Spleen (tissue), 11 donors: Measurements from ENCODE around the gene HOXB2. TPM values are rescaled to one million over a fixed set of nuclear protein-coding genes. Genes with fewer than 3 reads are reported as not detected.

Experiments used
- DNase-seq: peaks from one replicate; pipeline ENCODE4 v3.0.0-alpha.2; 2020
- H3K27ac ChIP-seq, 8 donors: fragments of 200-600 bp; sonication (generic) in 7 of 8; 1 replicate in 4 of 8; 2 replicates in 4 of 8; pipeline versions ENCODE4 v1.5.0 to v1.8.0; 2016 to 2021; ENCODE audit warnings: inconsistent platforms in 4 of 8, mild to moderate bottlenecking in 4 of 8, moderate library complexity in 1 of 8
- H3K27me3 ChIP-seq, 7 donors: fragments of 200-600 bp; sonication (generic) in 6 of 7; replicated peaks in 1 of 7; 1 replicate in 4 of 7; 2 replicates in 3 of 7; pipeline versions ENCODE4 v1.5.0 to v1.8.0; 2016 to 2021; ENCODE audit warnings: inconsistent platforms in 3 of 7, mild to moderate bottlenecking in 1 of 7
- H3K36me3 ChIP-seq, 6 donors: fragments of 200-600 bp; sonication (generic) in 5 of 6; 1 replicate in 4 of 6; 2 replicates in 2 of 6; pipeline versions ENCODE4 v1.5.0 to v1.8.0; 2016 to 2021; ENCODE audit warnings: inconsistent platforms in 2 of 6
- H3K4me1 ChIP-seq, 6 donors: fragments of 200-600 bp; sonication (generic) in 5 of 6; 1 replicate in 3 of 6; 2 replicates in 3 of 6; pipeline versions ENCODE4 v1.5.0 to v1.8.0; 2016 to 2021; ENCODE audit warnings: inconsistent platforms in 3 of 6
- H3K4me3 ChIP-seq, 8 donors: fragments of 200-600 bp; sonication (generic) in 7 of 8; 1 replicate in 4 of 8; 2 replicates in 4 of 8; pipeline versions ENCODE4 v1.5.0 to v1.8.0; 2016 to 2021; ENCODE audit warnings: inconsistent platforms in 4 of 8, mild to moderate bottlenecking in 4 of 8, moderate library complexity in 2 of 8
- H3K9me3 ChIP-seq, 8 donors: fragments of 200-600 bp; sonication (generic) in 7 of 8; 1 replicate in 4 of 8; 2 replicates in 4 of 8; pipeline versions ENCODE4 v1.5.0 to v1.8.0; 2016 to 2021; ENCODE audit warnings: inconsistent platforms in 4 of 8
- CTCF ChIP-seq, 11 experiments: fragments of 200-600 bp in 7 of 11; fragments of 450-650 bp in 4 of 11; sonication (generic) in 4 of 11; IDR thresholded peaks in 8 of 11; conservative IDR thresholded peaks in 3 of 11; 1 replicate in 7 of 11; 2 replicates in 4 of 11; pipeline versions ENCODE4 v1.4.0 to v1.8.0; 2016 to 2021; ENCODE audit warnings: antibody characterized with exemption in 11 of 11, inconsistent platforms in 4 of 11, mild to moderate bottlenecking in 1 of 11
- POLR2A ChIP-seq, 3 donors: fragments of 450-650 bp; IDR thresholded peaks; one replicate each; pipeline ENCODE4 v1.5.1; 2017; ENCODE audit warnings: antibody characterized with exemption in 3 of 3, mild to moderate bottlenecking in 1 of 3
- POLR2AphosphoS5 ChIP-seq, 3 donors: sonication (generic); formaldehyde crosslinking; IDR thresholded peaks; one replicate each; pipeline ENCODE4 v1.5.1; 2017; ENCODE audit warnings: antibody characterized with exemption in 3 of 3
- WGBS, 5 donors: extraction: QIAGEN DNeasy Blood & Tissue Kit in 3 of 5; methylation state at CpG; one replicate each; pipeline versions ENCODE4 v1.1.5 to v1.1.7; 2013 to 2018; 5-methylcytosine and 5-hydroxymethylcytosine counted together
- intact Hi-C: fragments of 100-400 bp; cut with DNase I; formaldehyde crosslinking; loops from one replicate; pipeline ENCODE4 v1.15.0; 2023; ENCODE audit warnings: low total_unique reads
- polyA plus RNA-seq, 3 donors: library from polyadenylated mRNA; stranded (reverse); fragments of 200-250 nt; gene quantifications; one replicate each; pipeline ENCODE4 v1.2.1, GENCODE V29; 2013
- total RNA-seq, 7 donors: library from RNA; depleted of rRNA in 3 of 7; stranded (reverse); fragments of >200 nt in 3 of 7; fragmentation: NEBNext Ultra II Directional in 4 of 7; extraction: Animal tissue kit (Norgen Biotek cat#: 25700) in 4 of 7; gene quantifications; one replicate each; pipeline versions ENCODE4 v1.1.0 to v1.2.1, GENCODE V29; 2016 to 2021
- donor health status: healthy with polysubstance abuse.
- donor health status: DM: no; HTN: no; CAD: no; lungs with moderate emphysema.
- donor health status: DM: no; HTN: no; CAD: no.
- donor health status: Bipolar disorder and iron deficiency.
- donor health status: healthy.
- donor health status: DM: no; HTN: no; CAD: no.
- donor health status: DM: yes; HTN: yes; CAD: no.

HOXB2 gene
- total and polyA plus RNA-seq, 10 donors = 5.9 to 21.9 (median 8.8) TPM

GRCh38 chr17:48548523-48549280, 3.8 kb upstream of the HOXB2 start:
- Histone ChIP-seq H3K4me3 (peak overlapping the region in 2 of 8 donors; percentile 7 to 19), H3K36me3 (peaks cover 0 to 17% (median 0%) of the 10 kb centered on the region in 6 donors), H3K9me3 (no peaks in the 10 kb centered on the region), H3K4me1 (peaks cover 0 to 65% (median 20%) of the 10 kb centered on the region in 6 donors), H3K27me3 (peaks cover 0 to 51% (median 11%) of the 10 kb centered on the region in 7 donors), H3K27ac (peak overlapping the region in 7 of 8 donors; percentile 57 to 94 (median 88))
- intact Hi-C loops = no loop called here
- TF ChIP-seq POLR2AphosphoS5 (IDR thresholded peaks at IDR 0.05) = no peak
- no peak for TF ChIP-seq POLR2A (IDR thresholded peaks at IDR 0.05)
- TF ChIP-seq CTCF (IDR thresholded peaks at IDR 0.05 in 8 of 11, conservative IDR thresholded peaks at IDR 0.05 in 3 of 11) = no peak
- no peak for DNase-seq
- 48 to 58% (median 53%) methylated on average over 6 of the region's 6 CpGs for WGBS, 5 donors

GRCh38 chr17:48547808-48548522, 3.1 kb upstream of the HOXB2 start:
- 33 to 49% (median 38%) methylated on average over 24 of the region's 24 CpGs for WGBS, 5 donors
- DNase-seq = no peak
- TF ChIP-seq POLR2A (IDR thresholded peaks at IDR 0.05) (no peak), POLR2AphosphoS5 (IDR thresholded peaks at IDR 0.05) (no peak)
- Histone ChIP-seq H3K36me3 (peaks cover 0 to 17% (median 0%) of the 10 kb centered on the region in 6 donors), H3K27me3 (peaks cover 0 to 55% (median 18%) of the 10 kb centered on the region in 7 donors), H3K4me3 (peak overlapping the region in 3 of 8 donors; percentile 7 to 36 (median 13)), H3K27ac (peak overlapping the region in 7 of 8 donors; percentile 67 to 94 (median 88)), H3K4me1 (peaks cover 2 to 72% (median 27%) of the 10 kb centered on the region in 6 donors), H3K9me3 (no peaks in the 10 kb centered on the region)
- intact Hi-C loops = no loop called here

GRCh38 chr17:48546924-48547807, 2.3 kb upstream of the HOXB2 start:
- WGBS, 5 donors = 43 to 64% (median 51%) methylated on average over 10 of the region's 10 CpGs
- Histone ChIP-seq H3K9me3 (no peaks in the 10 kb centered on the region), H3K27me3 (peaks cover 0 to 63% (median 25%) of the 10 kb centered on the region in 7 donors), H3K4me3 (peak overlapping the region in 2 of 8 donors; percentile 13 to 36), H3K36me3 (peaks cover 0 to 16% (median 0%) of the 10 kb centered on the region in 6 donors), H3K27ac (peak overlapping the region in 7 of 8 donors; percentile 55 to 94 (median 88)), H3K4me1 (peaks cover 2 to 79% (median 34%) of the 10 kb centered on the region in 6 donors)
- no peak for DNase-seq
- TF ChIP-seq POLR2A (IDR thresholded peaks at IDR 0.05) = no peak
- no peak for TF ChIP-seq CTCF (IDR thresholded peaks at IDR 0.05 in 8 of 11, conservative IDR thresholded peaks at IDR 0.05 in 3 of 11)
- TF ChIP-seq POLR2AphosphoS5 (IDR thresholded peaks at IDR 0.05) = no peak
- intact Hi-C loops = no loop called here
